Suppressor macrophage treated with lipopolysaccharide for 1 hour (primary cell): ENCODE data around the gene ZSCAN5B.
A peak's percentile ranks its signal among the peaks of the same experiment; 100 is the strongest.
"Not testable (repeated sequence)": the region's sequence is repeated elsewhere in the genome, so short reads cannot be mapped to it uniquely, and the experiment has no call there.

Experiments
- DNase-seq, 3 donors: peaks; one replicate each; pipeline ENCODE4 v3.0.0-alpha.2; 2020 to 2022

ZSCAN5B gene

GRCh38 chr19:56197646-56198045, at the start of gene ZSCAN5B:
ZSCAN5B (minus strand) TSS chr19:56197783; CDS start chr19:56193052, 4,731 bp downstream.
- not testable (repeated sequence) for DNase-seq

GRCh38 chr19:56245764-56246163, 48.2 kb upstream of the ZSCAN5B start:
- not testable (repeated sequence) for DNase-seq

GRCh38 chr19:56245121-56245740, 47.6 kb upstream of the ZSCAN5B start:
- DNase-seq = no peak

- DNase-seq = no peak
Observed at GRCh38 chr19:56223481-56223880, 25.9 kb upstream of the ZSCAN5B start.

- DNase-seq = no peak
Observed at GRCh38 chr19:56222901-56223300, 25.3 kb upstream of the ZSCAN5B start.

GRCh38 chr19:56221851-56222250, 24.3 kb upstream of the ZSCAN5B start:
- no peak for DNase-seq

- peak in 1 of 3 donors; percentile 15 for DNase-seq
Observed at GRCh38 chr19:56221442-56221841, 23.9 kb upstream of the ZSCAN5B start.

GRCh38 chr19:56218961-56219360, 21.4 kb upstream of the ZSCAN5B start:
- no peak for DNase-seq

- peak; percentile 30 to 52 (median 41) for DNase-seq
Observed at GRCh38 chr19:56217039-56217949, 19.7 kb upstream of the ZSCAN5B start.

GRCh38 chr19:56211718-56212117, 14.1 kb upstream of the ZSCAN5B start:
- no peak for DNase-seq

GRCh38 chr19:56210036-56210435, 12.5 kb upstream of the ZSCAN5B start:
- DNase-seq = not testable (repeated sequence)

GRCh38 chr19:56209091-56209490, 11.5 kb upstream of the ZSCAN5B start:
- DNase-seq = no peak

- not testable (repeated sequence) for DNase-seq
Observed at GRCh38 chr19:56207581-56207980, 10.0 kb upstream of the ZSCAN5B start.

- DNase-seq = no peak
Observed at GRCh38 chr19:56201973-56202372, 4.4 kb upstream of the ZSCAN5B start, which contains the start of gene ZSCAN5C. ZSCAN5C (plus strand) TSS chr19:56202273; CDS start chr19:56205914, 3,641 bp downstream.

- no peak for DNase-seq
Observed at GRCh38 chr19:56199687-56200086, 2.1 kb upstream of the ZSCAN5B start.

- no peak for DNase-seq
Observed at GRCh38 chr19:56193981-56194640, 3.5 kb downstream of the ZSCAN5B start.

GRCh38 chr19:56191711-56192110, 5.9 kb downstream of the ZSCAN5B start:
- no peak for DNase-seq

GRCh38 chr19:56191115-56191514, 6.5 kb downstream of the ZSCAN5B start:
- no peak for DNase-seq

GRCh38 chr19:56189785-56190184, 7.8 kb downstream of the ZSCAN5B start:
- no peak for DNase-seq

GRCh38 chr19:56177564-56178243, 19.9 kb downstream of the ZSCAN5B start:
- DNase-seq = no peak

GRCh38 chr19:56176881-56177280, 20.7 kb downstream of the ZSCAN5B start:
- no peak for DNase-seq

GRCh38 chr19:56176310-56176709, 21.3 kb downstream of the ZSCAN5B start:
- not testable (repeated sequence) for DNase-seq

GRCh38 chr19:56175861-56176307, 21.7 kb downstream of the ZSCAN5B start, which contains the start of gene GALP:
GALP (plus strand) TSS chr19:56176008; CDS start chr19:56177109, 1,101 bp downstream.
- not testable (repeated sequence) for DNase-seq
